Upper lobe of left lung (tissue), 4 donors: ENCODE measurements around the gene PLCB1.

Experiments
- EP300 ChIP-seq, 4 donors: sonication (generic); formaldehyde crosslinking; IDR thresholded peaks; one replicate each; pipeline ENCODE4 v1.5.1; 2017; ENCODE audit warnings: antibody characterized with exemption in 4 of 4, control low read depth in 2 of 4
- POLR2A ChIP-seq, 4 donors: fragments of 450-650 bp; IDR thresholded peaks; one replicate each; pipeline ENCODE4 v1.5.1; 2016 to 2017; ENCODE audit warnings: antibody characterized with exemption in 4 of 4, mild to moderate bottlenecking in 2 of 4
- POLR2AphosphoS5 ChIP-seq, 2 donors: sonication (generic); formaldehyde crosslinking; IDR thresholded peaks; one replicate each; pipeline ENCODE4 v1.5.1; 2017; ENCODE audit warnings: antibody characterized with exemption in 2 of 2
- TF ChIP-seq, protein P1 (sequence below), 6 experiments: fragments of 450-650 bp in 4 of 6; fragments of 200-600 bp in 2 of 6; sonication (generic) in 2 of 6; IDR thresholded peaks; one replicate each; pipeline ENCODE4 v1.5.1; 2016 to 2019; ENCODE audit warnings: antibody characterized with exemption in 6 of 6

- TF ChIP-seq, protein P1, sequence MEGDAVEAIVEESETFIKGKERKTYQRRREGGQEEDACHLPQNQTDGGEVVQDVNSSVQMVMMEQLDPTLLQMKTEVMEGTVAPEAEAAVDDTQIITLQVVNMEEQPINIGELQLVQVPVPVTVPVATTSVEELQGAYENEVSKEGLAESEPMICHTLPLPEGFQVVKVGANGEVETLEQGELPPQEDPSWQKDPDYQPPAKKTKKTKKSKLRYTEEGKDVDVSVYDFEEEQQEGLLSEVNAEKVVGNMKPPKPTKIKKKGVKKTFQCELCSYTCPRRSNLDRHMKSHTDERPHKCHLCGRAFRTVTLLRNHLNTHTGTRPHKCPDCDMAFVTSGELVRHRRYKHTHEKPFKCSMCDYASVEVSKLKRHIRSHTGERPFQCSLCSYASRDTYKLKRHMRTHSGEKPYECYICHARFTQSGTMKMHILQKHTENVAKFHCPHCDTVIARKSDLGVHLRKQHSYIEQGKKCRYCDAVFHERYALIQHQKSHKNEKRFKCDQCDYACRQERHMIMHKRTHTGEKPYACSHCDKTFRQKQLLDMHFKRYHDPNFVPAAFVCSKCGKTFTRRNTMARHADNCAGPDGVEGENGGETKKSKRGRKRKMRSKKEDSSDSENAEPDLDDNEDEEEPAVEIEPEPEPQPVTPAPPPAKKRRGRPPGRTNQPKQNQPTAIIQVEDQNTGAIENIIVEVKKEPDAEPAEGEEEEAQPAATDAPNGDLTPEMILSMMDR (IDR thresholded peaks at IDR 0.05): no peak
- TF ChIP-seq POLR2A (IDR thresholded peaks at IDR 0.05) (no peak), POLR2AphosphoS5 (IDR thresholded peaks at IDR 0.05) (no peak), EP300 (IDR thresholded peaks at IDR 0.05) (no peak)
Observed at GRCh38 chr20:8425016-8425415, 292.9 kb downstream of the PLCB1 start.
